ENCODE measurements around the gene SIGLEC15.
"Not testable (repeated sequence)": the region's sequence is repeated elsewhere in the genome, so short reads cannot be mapped to it uniquely, and the experiment has no call there.

Gene SIGLEC15

DNA sequence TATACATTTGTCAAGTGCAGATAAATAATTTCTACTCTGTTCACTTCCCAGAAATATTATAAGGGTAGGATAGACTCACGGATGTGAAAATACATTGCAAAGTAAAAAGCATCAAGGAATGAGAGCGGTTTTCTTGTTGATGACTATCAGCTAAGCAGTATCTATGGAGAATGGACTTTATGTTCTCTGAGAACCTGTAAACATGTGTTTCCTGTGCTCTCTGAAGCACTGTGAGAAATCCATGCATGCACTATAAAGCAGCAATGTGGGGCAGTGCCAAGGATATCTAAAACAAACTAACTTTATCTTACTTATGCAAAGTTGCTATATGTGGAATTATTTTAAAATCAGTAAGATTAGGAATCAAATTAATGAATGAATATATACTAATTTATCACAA is 4.4 kb upstream of the SIGLEC15 start:
- DNase-seq: no peak

DNA sequence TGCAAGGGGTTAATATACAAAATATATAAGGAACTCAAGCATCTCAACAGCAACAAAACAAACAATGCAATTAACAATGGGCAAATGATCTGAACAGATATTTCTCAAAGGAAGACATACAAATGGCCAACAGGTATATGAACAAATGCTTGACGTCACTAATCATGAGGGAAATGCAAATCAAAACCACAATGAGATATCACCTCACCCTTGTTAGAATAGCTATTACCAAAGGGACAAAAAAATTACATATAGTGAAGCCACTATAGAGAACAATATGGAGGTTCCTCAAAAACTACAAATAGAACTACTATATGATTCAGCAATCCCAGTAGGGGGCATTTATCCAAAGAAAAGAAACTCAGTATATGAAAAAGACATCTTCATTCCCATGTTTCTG is 3.8 kb upstream of the SIGLEC15 start:
- DNase-seq: no peak

- DNase-seq: no peak
Measured at GRCh38 chr18:45826084-45826483, 609 bp downstream of the SIGLEC15 start.

DNA sequence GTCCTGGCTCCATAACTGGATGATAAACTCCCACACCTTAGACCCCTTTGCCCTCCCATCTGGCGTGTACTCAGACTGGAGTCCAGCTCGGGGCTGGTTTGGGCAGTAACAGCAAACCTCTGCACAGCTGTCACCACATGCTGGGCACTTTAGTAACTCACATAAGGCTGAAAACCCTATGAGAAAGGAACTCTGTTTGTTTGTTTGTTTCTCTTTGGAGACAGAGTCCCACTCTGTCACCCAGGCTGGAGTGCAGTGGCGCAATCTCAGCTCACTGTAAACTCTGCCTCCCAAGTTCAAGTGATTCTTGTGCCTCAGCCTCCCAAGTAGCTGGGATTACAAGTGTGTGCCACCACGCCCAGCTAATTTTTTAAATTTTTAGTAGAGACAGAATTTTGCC is 1.2 kb downstream of the SIGLEC15 start:
- DNase-seq: not testable (repeated sequence)

DNA sequence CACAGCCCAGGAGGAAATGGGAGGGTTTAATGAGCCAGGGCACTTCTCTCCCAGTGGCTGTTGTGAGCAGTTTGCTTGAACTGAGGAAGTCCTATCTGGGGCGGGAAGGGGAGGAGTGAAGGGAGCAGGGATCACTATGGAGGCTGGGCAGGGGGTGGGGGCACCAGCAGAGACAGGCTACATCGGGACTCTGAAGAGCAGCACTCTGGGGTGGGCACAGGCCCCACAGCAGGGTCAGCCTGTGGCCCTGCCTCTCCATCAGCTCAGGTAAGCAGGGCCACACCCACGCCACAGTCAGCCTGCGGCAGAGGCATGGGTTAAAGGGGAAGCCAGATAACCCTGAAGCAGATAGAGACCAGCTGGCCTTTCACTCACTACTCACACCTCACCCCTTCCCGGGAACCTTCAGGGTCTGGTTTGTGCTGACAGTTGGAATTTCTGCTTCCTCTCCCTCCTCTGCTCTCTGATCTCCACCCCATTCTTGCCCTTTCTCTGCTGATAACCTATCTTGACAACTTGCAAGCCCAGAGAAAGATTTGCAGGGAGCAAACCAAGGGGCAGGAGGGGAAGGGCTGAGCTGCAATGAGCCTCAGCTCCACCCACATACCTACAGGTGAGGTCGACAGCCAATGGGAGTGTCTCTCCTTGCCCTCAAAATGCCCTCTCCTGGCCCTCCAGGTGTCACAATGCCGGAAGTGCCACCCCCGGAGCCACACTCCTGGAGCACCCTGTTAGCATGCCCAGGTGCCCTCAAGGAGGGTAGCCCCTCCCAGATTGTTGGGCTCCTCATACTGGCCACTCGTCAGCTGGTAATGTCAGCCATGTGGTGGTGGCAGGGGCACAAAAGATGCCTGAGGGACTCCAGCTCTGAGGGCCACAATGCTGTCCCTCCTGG is 3.7 kb downstream of the SIGLEC15 start:
- DNase-seq: no peak

- no peak for DNase-seq
Measured at GRCh38 chr18:45829855-45830254, 4.4 kb downstream of the SIGLEC15 start.

GRCh38 chr18:45830917-45831316 is 5.4 kb downstream of the SIGLEC15 start:
- no peak for DNase-seq

DNA sequence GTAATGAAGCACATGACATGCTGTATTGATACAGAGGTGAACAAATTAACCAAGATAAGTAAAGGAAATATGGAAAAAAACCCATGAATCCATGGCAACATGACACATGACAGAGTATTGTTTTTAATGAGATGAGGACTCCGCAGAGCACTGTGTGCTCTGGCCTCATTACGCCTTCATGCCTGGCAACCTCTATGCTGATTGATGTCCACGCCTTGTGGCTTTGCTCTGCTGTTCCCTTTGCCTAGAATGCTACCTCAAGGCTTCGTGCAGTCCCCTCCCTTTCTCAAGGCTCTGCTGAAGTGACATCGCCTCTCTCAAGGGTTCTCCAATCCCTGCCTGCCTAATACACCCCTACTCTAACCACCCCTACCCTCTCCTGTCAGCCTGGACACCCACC is 8.4 kb downstream of the SIGLEC15 start:
- no peak for DNase-seq

- DNase-seq: no peak
Measured at GRCh38 chr18:45834306-45834705, 8.8 kb downstream of the SIGLEC15 start.

DNA sequence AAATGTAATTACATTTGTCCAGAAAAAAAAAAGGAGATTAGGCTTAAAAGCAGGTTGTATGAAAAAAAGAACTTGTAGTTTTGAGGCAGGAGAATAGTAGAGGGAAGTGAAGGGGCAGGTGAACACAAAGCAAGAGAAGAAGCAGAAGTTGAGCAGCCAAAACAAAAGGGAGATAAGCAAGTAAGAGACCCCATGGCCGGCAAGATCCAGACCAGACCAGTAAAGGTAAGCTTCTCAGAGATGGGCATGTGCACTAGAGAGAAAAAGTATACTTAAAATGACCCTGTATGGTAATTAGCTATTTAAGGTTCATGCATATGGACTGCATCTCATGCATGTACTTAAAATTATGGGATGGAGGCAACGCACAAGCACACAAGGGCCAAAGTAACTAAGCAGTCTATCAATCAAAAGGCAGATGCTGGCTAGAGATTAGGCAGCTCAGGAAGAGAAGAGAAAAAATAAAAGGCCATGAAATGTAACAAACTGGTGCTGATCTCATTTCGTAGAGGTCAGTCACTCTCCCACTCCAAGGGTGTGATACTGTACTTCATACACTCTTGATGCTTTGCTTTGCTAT is 9.7 kb downstream of the SIGLEC15 start:
- DNase-seq: no peak

DNA sequence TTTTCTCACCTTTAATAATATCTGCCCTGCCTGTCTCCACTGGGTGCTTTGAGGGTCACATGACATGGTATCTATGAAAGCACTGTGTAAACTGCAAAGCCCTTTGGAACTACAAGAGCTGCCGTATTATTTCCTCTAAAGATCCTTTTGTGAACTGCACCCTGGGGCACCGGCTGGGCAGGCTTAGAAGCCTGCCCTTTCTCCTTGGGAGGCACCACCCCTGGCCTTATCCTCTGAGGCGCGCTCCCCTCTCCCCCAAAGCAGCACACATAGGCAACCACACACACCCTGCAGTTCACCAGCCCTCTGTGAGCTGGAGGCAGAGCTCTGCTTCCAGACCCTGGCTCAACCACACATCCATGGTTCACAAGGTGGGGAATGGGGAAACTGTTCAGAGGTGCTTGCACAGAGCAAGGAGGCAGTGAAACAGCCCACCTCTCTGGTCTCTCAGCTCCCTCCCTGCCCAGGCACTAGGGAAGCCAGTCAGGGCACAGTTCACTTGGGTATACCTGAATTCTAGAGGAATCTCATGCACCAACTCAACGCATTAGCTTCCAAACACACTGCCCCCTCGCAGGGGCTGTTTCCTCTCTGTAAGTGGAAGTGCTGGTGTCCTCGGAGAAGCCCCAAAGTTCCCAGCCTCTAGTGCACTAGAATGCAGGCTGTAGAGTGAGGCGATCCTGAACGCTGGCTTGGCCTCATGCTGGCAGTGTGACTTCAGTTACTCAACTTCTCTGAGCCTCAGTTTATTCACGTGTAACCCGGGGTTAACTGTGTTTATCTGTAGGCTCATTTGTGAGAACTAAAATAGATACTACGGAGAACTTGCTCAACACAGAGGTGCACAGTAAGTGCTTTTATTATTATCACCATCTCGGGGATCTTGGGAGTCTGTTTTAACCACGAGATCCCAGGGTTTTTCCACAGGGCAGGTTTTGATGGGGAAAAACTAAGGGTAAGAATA is 11.0 kb downstream of the SIGLEC15 start:
- no peak for DNase-seq

- peak; percentile 40 for DNase-seq
Measured at GRCh38 chr18:45837283-45838070, 12.0 kb downstream of the SIGLEC15 start.

DNA sequence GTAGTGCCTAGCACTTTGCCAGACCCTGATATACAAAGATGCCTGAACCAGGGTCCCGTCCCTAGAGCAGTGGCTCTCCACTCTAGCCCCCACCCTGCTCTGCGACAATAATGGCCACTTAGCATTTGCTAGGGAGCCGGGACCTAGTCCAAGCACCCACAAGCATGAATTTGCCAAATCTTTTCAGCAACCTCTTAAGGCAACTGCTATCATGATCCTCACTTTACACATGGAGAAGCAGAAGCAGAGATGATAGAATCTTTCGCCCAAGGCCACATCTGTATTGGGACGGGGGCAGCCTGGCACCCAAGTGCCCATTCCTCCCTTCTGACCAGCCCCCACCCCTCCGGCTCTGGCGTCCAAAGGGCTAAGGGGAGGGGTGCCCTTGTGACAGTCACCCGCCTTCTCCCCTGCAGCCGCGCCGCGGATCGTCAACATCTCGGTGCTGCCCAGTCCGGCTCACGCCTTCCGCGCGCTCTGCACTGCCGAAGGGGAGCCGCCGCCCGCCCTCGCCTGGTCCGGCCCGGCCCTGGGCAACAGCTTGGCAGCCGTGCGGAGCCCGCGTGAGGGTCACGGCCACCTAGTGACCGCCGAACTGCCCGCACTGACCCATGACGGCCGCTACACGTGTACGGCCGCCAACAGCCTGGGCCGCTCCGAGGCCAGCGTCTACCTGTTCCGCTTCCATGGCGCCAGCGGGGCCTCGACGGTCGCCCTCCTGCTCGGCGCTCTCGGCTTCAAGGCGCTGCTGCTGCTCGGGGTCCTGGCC is 13.0 kb downstream of the SIGLEC15 start:
- DNase-seq: no peak

DNA sequence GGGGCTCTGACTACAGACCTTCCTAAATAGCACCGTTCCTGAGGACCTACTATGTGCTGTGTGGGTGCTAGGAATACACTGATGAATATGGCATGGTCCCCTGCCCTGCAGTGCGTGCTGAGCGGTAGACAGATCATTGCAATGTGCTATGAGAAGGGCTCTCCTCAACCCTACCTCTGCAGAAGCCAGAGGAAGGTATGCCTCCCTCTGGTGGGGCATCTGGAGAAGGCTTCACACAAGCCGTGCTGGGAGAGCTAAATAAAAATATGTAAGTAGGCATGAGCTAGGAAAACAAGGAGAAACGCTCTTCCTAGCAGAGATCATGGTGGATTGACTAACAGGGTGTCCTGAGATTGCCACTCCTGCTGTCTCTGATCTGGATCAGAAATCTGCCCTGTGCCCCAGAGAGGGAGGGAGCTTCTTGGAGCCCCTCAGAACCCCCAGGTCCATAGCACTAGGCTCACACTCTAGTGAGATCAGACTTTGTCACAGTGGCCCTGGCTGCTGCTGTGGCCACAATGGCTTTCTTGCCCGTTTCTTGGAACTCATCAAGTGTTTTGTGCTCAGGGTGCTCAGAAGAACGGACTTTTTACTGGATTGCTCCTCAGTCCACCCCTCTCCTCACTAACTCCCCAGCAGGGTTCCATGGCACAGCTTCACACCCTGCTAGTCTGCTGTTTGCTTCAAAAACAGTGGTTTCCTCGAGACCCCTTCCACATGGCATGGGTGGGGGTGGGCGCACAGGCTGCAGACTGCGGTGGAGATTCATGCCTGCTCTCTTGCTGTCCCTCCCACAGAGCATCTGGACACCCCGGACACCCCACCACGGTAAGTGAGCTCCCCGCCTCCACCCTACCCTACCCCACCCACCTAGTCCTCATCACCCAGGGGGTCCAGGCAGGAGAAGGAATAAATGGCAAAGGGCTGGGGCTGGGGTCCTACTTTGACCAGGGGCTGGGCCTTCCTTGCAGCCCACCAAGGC is 14.2 kb downstream of the SIGLEC15 start:
- DNase-seq: peak; percentile 81

GRCh38 chr18:45841060-45841764 is 15.7 kb downstream of the SIGLEC15 start:
- DNase-seq: no peak

GRCh38 chr18:45841765-45842442 is 16.4 kb downstream of the SIGLEC15 start:
- DNase-seq: no peak

- DNase-seq: no peak
Measured at GRCh38 chr18:45843019-45843418, 17.5 kb downstream of the SIGLEC15 start.

DNA sequence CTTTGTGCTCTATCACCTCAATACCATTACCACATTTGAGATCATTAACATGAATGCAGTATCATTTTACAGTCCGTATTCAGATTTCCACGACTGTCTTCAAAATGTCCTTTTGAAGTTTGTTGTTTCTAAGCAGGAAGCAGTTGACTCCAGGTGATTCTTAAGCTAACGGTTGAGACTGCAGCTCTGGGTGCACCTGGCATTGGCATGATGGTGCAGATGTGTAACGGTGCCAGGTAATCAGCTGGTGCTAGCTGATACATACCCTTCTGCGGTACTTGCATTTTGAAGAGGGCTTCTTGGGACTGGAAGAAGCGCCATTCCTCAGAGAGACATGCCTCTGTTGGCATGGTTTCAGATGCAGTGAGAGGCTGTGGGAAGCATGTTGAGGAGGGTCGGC is 19.5 kb downstream of the SIGLEC15 start:
- no peak for DNase-seq

DNA sequence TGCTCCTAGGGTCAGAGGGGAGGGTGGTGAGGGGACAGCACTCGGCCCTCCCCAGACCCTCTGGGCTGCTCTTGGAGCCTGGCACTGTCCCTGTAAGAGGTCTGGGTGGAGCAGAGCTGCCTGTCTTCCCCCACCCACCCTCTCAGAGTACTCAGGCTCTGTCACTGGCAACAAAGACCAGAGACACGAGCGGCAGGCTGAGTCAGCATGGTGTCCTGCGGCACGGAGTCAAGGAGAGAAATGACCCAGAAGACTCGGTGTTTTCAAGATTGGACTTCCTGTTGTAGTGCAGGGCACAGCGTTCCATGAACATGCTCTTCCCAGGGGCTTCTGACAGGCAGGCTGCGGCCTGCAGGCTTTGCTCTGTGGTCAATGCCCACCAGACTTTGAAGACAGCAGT is 19.9 kb downstream of the SIGLEC15 start:
- no peak for DNase-seq

Data from fibroblast of skin of right quadriceps (primary cell).